Right ventricle myocardium inferior (tissue), 1 donor: ENCODE measurements around the gene USP24. TPM values are rescaled to one million over a fixed set of nuclear protein-coding genes. Genes with fewer than 3 reads are reported as not detected.

Experiments used
- ATAC-seq: fragments of 200-7000 bp; cut with Tn5 transposase; one replicate; pipeline ENCODE4 v1.9.1; 2020; ENCODE audit warnings: mild to moderate bottlenecking, moderate library complexity
- DNase-seq: peaks from one replicate; pipeline ENCODE4 v3.0.0; 2021; ENCODE audit errors: missing footprints
- intact Hi-C: fragments of 100-400 bp; cut with DNase I; formaldehyde crosslinking; loops from one replicate; pipeline ENCODE4 v1.11.0; 2022
- total RNA-seq: library from RNA; stranded (reverse); fragmentation: NEBNext Ultra II Directional; extraction: Animal tissue kit (Norgen Biotek cat#: 25700); gene quantifications from one replicate; pipeline ENCODE4 v1.2.1, GENCODE V29; 2021
- donor health status: DM: no; HTN: yes; CAD: no; lungs with severe emphysema.

The USP24 gene
- total RNA-seq, 1 donor from 2014 or later: 34.5 TPM

GRCh38 chr1:55180075-55180670 lies 35.0 kb downstream of the USP24 start:
- ATAC-seq: no peak
- intact Hi-C loops: no loop called here

GRCh38 chr1:55179177-55179835 lies 35.9 kb downstream of the USP24 start:
- no peak for DNase-seq
- no peak for ATAC-seq
- intact Hi-C loops: loop anchor here (5.0 kb wide), 1 partner anchor 33 kb away; no protein-coding TSS in a partner anchor

More at GRCh38 chr1:55180075-55180670, 35.0 kb downstream of the USP24 start:
- no peak for DNase-seq

GRCh38 chr1:55172687-55173086 lies 42.5 kb downstream of the USP24 start:
- ATAC-seq: no peak
- intact Hi-C loops: no loop called here

GRCh38 chr1:55172272-55172671 lies 42.9 kb downstream of the USP24 start:
- no peak for ATAC-seq
- intact Hi-C loops: no loop called here
- no peak for DNase-seq

More at GRCh38 chr1:55172687-55173086, 42.5 kb downstream of the USP24 start:
- no peak for DNase-seq

GRCh38 chr1:55171694-55172093 lies 43.5 kb downstream of the USP24 start:
- intact Hi-C loops: no loop called here
- no peak for DNase-seq
- ATAC-seq: no peak

GRCh38 chr1:55170426-55170825 lies 44.7 kb downstream of the USP24 start:
- DNase-seq (no peak), ATAC-seq (no peak)
- intact Hi-C loops: no loop called here

GRCh38 chr1:55169126-55169525 lies 46.0 kb downstream of the USP24 start:
- ATAC-seq: no peak
- DNase-seq: no peak
- intact Hi-C loops: no loop called here

GRCh38 chr1:55168353-55168752 lies 46.8 kb downstream of the USP24 start:
- no peak for ATAC-seq
- intact Hi-C loops: no loop called here
- DNase-seq: no peak

GRCh38 chr1:55167224-55167871 lies 47.8 kb downstream of the USP24 start:
- ATAC-seq (no peak), DNase-seq (no peak)
- intact Hi-C loops: no loop called here

GRCh38 chr1:55164906-55165305 lies 50.3 kb downstream of the USP24 start:
- intact Hi-C loops: no loop called here
- DNase-seq: no peak
- ATAC-seq: no peak

- intact Hi-C loops: no loop called here
- DNase-seq (no peak), ATAC-seq (no peak)
Observed at GRCh38 chr1:55159571-55159970, 55.6 kb downstream of the USP24 start.

- ATAC-seq (no peak), DNase-seq (no peak)
- intact Hi-C loops: no loop called here
Observed at GRCh38 chr1:55156608-55157007, 58.6 kb downstream of the USP24 start.

GRCh38 chr1:55156093-55156492 lies 59.1 kb downstream of the USP24 start:
- ATAC-seq (no peak), DNase-seq (no peak)
- intact Hi-C loops: no loop called here

- ATAC-seq (peak; percentile 75), DNase-seq (peak; percentile 65)
- intact Hi-C loops: no loop called here
Observed at GRCh38 chr1:55155522-55155921, 59.6 kb downstream of the USP24 start.

GRCh38 chr1:55154616-55155015 lies 60.5 kb downstream of the USP24 start:
- DNase-seq: no peak
- intact Hi-C loops: no loop called here
- ATAC-seq: no peak

GRCh38 chr1:55153031-55153430 lies 62.1 kb downstream of the USP24 start:
- intact Hi-C loops: no loop called here
- no peak for ATAC-seq
- no peak for DNase-seq

- peak; percentile 63 for ATAC-seq
- DNase-seq: no peak
- intact Hi-C loops: no loop called here
Observed at GRCh38 chr1:55150880-55151588, 64.1 kb downstream of the USP24 start.

GRCh38 chr1:55148676-55149075 lies 66.5 kb downstream of the USP24 start:
- intact Hi-C loops: loop anchor here (10.0 kb wide), 1 partner anchor 1436 kb away; no protein-coding TSS in a partner anchor
- no peak for DNase-seq
- ATAC-seq: no peak

- ATAC-seq: no peak
- DNase-seq: peak; percentile 69
- intact Hi-C loops: loop anchor here (10.0 kb wide), 1 partner anchor 1437 kb away; no protein-coding TSS in a partner anchor
Observed at GRCh38 chr1:55147524-55147923, 67.6 kb downstream of the USP24 start.
